GM20431 (cell line): ENCODE data around the gene DLG2.

ENCODE experiments used
- in situ Hi-C: fragments of 300-500 bp; cut with MseI, MboI; formaldehyde crosslinking; loops from one replicate; pipeline ENCODE4 v1.15.0; 2020; ENCODE audit warnings: low sequenced_read_pairs; ENCODE audit not compliant: unreplicated experiment

DLG2 gene

GRCh38 chr11:83681031-83681781 is 1945.9 kb downstream of the DLG2 start:
- in situ Hi-C loops: no loop called here

- in situ Hi-C loops: no loop called here
Measured at GRCh38 chr11:83680321-83680720, 1946.8 kb downstream of the DLG2 start.

GRCh38 chr11:83678831-83679584 is 1948.1 kb downstream of the DLG2 start:
- in situ Hi-C loops: no loop called here

GRCh38 chr11:83677730-83678129 is 1949.4 kb downstream of the DLG2 start:
- in situ Hi-C loops: no loop called here

- in situ Hi-C loops: no loop called here
Measured at GRCh38 chr11:83676056-83676601, 1951.0 kb downstream of the DLG2 start.

GRCh38 chr11:83674102-83674896 is 1952.8 kb downstream of the DLG2 start:
- in situ Hi-C loops: no loop called here

GRCh38 chr11:83671289-83671688 is 1955.9 kb downstream of the DLG2 start:
- in situ Hi-C loops: no loop called here

- in situ Hi-C loops: no loop called here
Measured at GRCh38 chr11:83666149-83666548, 1961.0 kb downstream of the DLG2 start.

- in situ Hi-C loops: no loop called here
Measured at GRCh38 chr11:83663988-83664387, 1963.2 kb downstream of the DLG2 start.

GRCh38 chr11:83663446-83663845 is 1963.7 kb downstream of the DLG2 start:
- in situ Hi-C loops: no loop called here

GRCh38 chr11:83662494-83662893 is 1964.7 kb downstream of the DLG2 start:
- in situ Hi-C loops: no loop called here

- in situ Hi-C loops: no loop called here
Measured at GRCh38 chr11:83661491-83662350, 1965.4 kb downstream of the DLG2 start.

GRCh38 chr11:83659466-83659865 is 1967.7 kb downstream of the DLG2 start:
- in situ Hi-C loops: no loop called here

- in situ Hi-C loops: no loop called here
Measured at GRCh38 chr11:83656796-83657330, 1970.3 kb downstream of the DLG2 start.

GRCh38 chr11:83655976-83656375 is 1971.2 kb downstream of the DLG2 start:
- in situ Hi-C loops: no loop called here

GRCh38 chr11:83649528-83649855 is 1977.7 kb downstream of the DLG2 start:
- in situ Hi-C loops: no loop called here

- in situ Hi-C loops: no loop called here
Measured at GRCh38 chr11:83648610-83649527, 1978.3 kb downstream of the DLG2 start.

GRCh38 chr11:83645561-83645960 is 1981.6 kb downstream of the DLG2 start:
- in situ Hi-C loops: no loop called here
